ENCODE data around the gene LGI4.

LGI4 gene

DNA sequence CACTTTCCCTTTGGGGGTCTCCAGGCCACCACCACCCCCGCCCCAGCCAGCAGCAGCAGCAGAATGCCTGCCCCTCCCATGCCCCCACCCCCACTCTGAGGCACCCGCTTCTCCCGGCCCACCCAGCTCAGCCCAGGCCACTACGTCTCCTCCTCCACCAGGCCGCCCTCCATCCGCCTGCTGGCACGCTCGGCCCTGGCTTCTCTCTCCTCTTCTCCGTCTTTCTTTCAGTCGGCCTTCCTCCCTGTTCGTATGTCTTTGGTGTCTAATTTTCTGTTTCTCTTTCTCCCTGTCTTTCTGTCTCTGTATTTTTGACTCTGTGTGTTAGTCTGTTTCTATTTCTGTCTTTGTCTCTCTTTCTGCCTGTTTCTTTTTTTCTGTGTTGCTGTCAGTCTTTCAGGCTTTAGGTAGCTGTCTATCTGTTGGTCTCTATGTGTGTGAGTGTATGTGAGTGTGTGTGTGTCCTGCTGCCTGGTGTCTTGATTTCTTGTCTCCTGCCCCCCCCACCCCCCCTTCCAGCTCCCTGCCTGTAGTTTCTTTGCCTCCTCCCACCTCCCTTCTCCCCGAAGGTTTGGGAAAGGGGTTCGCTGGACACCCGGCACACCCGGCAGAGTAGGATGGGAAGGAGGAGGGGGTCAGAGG is at the start of gene LGI4:
Gene LGI4, minus strand, starts transcription at position 459 of the 642 bp plus-strand sequence. Its CDS starts 379 bp downstream, at position 80.
- H3K9me3 Mint-ChIP-seq (ENCODE audit: low read depth) = peaks cover 9% of the 10 kb centered on the region
- H3K27ac Mint-ChIP-seq = peak within 1 kb of the TSS; percentile 11
- H3K4me3 Mint-ChIP-seq = no peak within 1 kb of the TSS
- no peaks in the 10 kb centered on the region for H3K36me3 Mint-ChIP-seq
- no peaks in the 10 kb centered on the region for H3K27me3 Mint-ChIP-seq
- peaks cover 5% of the 10 kb centered on the region for H3K4me1 Mint-ChIP-seq (ENCODE audit: low read depth)

DNA sequence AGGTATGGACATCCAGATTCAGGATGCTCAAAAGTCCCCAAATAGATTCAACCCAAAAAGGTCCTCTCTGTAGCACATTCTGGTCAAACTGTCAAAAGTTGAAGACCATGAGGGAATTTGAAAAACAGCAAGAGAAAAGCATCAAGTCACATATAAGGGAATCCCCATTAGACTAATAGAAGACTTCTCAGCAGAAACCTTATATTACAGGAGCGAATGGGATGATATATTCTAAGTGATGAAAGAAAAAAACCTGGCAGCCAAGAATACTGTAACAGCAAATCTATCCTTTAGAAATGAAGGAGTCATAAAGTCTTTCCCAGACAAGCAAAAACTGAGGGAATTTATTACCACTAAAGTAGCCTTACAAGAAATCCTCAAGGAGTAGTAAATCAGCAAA is 49.4 kb upstream of the LGI4 start:
- peaks cover 3% of the 10 kb centered on the region for H3K9me3 Mint-ChIP-seq (ENCODE audit: low read depth)
- H3K4me1 Mint-ChIP-seq (ENCODE audit: low read depth) = peaks cover 23% of the 10 kb centered on the region
- no peaks in the 10 kb centered on the region for H3K27me3 Mint-ChIP-seq
- peaks cover 4% of the 10 kb centered on the region for H3K36me3 Mint-ChIP-seq
- no peak overlapping the region for H3K4me3 Mint-ChIP-seq
- no peak overlapping the region for H3K27ac Mint-ChIP-seq

DNA sequence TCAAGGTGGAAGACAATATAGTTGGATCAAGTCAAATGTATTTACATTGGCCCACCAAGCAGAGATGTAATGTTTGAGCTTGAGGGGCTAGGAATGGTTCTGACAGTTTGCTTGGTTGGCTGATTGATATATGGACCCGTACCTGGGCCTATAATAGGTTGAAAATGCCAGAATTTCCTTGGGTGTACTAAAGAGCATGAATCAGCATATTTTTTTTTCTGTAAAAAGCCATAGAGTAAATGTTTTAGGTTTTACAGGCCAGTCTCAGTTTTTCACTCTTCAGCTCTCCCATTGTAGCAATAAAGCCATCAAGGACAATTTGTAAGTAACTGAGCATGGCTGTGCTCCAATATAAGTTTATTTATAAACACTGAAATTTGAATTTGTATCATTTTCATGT is 46.5 kb upstream of the LGI4 start:
- Mint-ChIP-seq H3K4me1 (ENCODE audit: low read depth) (peaks cover 39% of the 10 kb centered on the region), H3K27me3 (no peaks in the 10 kb centered on the region), H3K36me3 (no peaks in the 10 kb centered on the region), H3K4me3 (no peak overlapping the region), H3K9me3 (ENCODE audit: low read depth) (peaks cover 3% of the 10 kb centered on the region), H3K27ac (no peak overlapping the region)

DNA sequence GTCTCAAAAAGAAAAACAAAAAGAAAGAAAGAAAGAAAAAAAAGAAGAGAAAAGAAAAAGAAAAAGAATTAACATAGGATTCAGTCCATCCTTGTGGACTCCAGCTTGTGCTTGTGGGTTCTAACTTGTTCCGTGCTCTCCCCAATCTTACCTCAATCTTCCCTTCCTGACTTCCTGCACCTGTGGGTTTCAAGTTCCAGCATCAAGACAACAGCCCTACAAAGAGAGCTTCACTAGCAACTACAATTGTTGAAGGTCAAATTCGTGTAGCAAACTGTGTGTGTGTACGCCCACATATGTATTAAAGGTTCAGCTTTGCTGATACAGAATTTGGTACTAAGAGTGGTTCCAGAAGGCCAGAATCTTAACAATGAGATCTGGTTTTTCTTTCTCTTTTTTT is 45.0 kb upstream of the LGI4 start:
- Mint-ChIP-seq H3K27me3 (no peaks in the 10 kb centered on the region), H3K9me3 (ENCODE audit: low read depth) (peaks cover 3% of the 10 kb centered on the region), H3K4me3 (no peak overlapping the region), H3K36me3 (no peaks in the 10 kb centered on the region), H3K27ac (peak overlapping the region; percentile 13), H3K4me1 (ENCODE audit: low read depth) (peaks cover 45% of the 10 kb centered on the region)

DNA sequence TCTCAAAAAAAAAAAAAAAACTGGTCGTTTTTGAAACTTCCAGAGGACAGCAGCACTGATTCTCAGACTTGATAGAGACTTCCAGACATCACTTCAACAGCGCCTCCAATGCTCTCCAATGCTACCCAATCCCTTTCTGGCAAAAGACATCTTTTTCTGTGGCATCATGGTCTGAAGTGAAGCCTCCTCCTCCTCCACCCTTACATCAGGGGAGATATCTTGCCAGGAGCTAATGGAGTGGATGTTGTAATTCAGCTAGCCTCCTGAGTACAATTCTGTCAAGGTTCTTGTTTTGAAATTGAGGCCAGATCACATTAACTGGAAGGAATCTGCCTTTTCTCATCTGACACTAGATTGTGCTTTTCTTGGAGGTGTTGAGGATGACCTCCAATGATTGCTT is 43.8 kb upstream of the LGI4 start:
- no peaks in the 10 kb centered on the region for H3K27me3 Mint-ChIP-seq

DNA sequence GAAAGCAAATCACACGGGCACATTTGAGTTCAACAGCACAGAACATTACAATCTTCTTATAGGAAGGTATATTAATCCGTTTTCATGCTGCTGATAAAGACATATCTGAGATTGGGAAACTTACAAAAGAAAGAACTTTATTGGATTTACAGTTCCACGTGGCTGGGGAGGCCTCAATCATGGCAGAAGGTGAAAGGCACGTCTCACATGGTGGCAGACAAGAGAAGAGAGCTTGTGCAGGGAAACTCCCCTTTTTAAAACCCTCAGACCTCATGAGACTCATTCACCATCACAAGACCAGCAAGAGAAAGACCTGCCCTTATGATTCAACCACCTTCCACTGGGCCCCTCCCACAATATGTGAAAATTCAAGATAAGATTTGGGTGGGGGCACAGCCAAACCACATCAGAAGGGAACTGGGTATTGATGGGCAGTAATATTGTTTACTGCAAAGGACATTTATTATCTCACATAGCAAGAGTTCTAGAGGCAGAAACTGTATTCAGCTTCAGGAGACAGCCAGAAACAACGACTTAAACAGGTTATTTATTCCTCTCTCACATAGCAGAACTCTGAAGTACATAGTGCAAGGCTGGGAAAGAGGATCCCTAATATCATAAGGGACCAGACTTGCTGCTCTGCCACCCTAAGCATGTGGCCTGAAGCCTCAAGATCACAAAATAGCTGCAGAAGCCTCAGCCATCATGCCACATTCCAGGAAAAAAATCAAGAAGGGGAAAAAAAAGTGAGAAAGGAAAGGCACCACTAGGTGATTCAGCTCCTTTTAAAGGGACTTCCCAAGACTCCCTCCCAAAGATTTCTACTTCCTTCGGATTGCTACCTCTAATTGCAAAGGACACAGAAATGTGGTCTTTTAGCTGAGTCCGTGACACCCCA is 42.8 kb upstream of the LGI4 start:
- Mint-ChIP-seq H3K4me1 (ENCODE audit: low read depth) (peaks cover 50% of the 10 kb centered on the region), H3K27me3 (no peaks in the 10 kb centered on the region), H3K27ac (no peak overlapping the region), H3K36me3 (no peaks in the 10 kb centered on the region), H3K4me3 (no peak overlapping the region), H3K9me3 (ENCODE audit: low read depth) (no peaks in the 10 kb centered on the region)

More for the DNA sequence above, 43.8 kb upstream of the LGI4 start:
- Mint-ChIP-seq H3K27ac (no peak overlapping the region), H3K36me3 (no peaks in the 10 kb centered on the region), H3K4me3 (no peak overlapping the region), H3K9me3 (ENCODE audit: low read depth) (no peaks in the 10 kb centered on the region), H3K4me1 (ENCODE audit: low read depth) (peaks cover 44% of the 10 kb centered on the region)

DNA sequence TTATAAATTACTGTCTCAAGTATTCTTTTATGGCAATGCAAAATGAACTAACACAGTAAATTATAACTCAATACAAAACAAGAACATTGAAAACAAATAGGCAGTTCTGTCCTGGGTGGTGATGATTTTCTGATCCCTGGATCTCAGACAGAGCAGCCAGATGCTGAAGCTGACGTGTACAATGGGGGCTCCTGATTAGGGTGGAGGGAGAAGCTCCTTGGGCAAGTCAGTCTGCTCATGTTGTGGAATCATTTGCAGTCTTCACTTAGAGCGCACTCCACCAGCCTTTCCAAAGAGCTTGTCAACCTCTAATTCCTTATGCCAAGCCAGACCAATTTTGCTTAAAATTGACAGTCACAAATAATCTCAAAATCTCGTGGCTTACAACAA is 41.3 kb upstream of the LGI4 start:
- Mint-ChIP-seq H3K9me3 (ENCODE audit: low read depth) (no peaks in the 10 kb centered on the region), H3K4me3 (no peak overlapping the region), H3K27ac (peak overlapping the region; percentile 54), H3K36me3 (peaks cover 2% of the 10 kb centered on the region), H3K4me1 (ENCODE audit: low read depth) (peaks cover 57% of the 10 kb centered on the region), H3K27me3 (no peaks in the 10 kb centered on the region)

DNA sequence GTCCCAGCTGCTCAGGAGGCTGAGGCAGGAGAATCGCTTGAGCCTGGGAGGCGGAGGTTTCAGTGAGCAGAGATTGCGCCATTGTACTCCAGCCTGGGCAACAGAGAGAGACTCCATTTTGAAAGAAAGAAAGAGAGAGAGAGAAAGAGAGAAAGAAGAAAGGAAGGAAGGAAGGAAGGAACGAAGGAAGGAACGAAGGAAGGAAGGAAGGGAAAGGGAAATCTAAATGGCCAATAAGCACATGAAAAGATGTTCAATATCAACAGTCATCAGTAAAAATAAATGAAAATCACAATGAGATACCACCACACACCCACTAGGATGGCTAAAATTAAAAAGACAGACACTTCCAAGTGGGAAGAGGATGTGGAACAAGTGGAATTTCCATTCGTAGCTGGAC is 39.4 kb upstream of the LGI4 start:
- Mint-ChIP-seq H3K9me3 (ENCODE audit: low read depth) (no peaks in the 10 kb centered on the region), H3K4me1 (ENCODE audit: low read depth) (peaks cover 50% of the 10 kb centered on the region), H3K27me3 (no peaks in the 10 kb centered on the region), H3K36me3 (peaks cover 2% of the 10 kb centered on the region), H3K27ac (peak overlapping the region; percentile 58), H3K4me3 (no peak overlapping the region)

DNA sequence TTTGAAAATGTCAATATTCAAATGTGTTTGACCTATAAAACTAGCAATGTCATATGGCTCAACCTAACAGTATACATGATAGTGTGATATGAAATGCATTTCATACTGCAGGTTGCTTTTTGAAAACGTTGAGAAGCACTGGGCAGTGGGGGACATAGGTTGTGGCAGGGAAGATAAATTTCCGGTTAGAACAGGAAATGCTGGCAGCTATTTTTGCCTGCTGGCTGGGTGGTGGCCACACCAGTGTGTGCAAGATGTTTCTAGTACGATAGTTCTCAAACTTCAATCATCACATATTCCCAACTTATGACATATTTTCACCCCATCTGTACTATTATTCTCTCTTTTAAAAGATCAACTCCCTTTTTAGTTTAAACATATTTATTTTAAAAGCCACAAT is 36.9 kb upstream of the LGI4 start:
- H3K4me1 Mint-ChIP-seq (ENCODE audit: low read depth) = peaks cover 51% of the 10 kb centered on the region

DNA sequence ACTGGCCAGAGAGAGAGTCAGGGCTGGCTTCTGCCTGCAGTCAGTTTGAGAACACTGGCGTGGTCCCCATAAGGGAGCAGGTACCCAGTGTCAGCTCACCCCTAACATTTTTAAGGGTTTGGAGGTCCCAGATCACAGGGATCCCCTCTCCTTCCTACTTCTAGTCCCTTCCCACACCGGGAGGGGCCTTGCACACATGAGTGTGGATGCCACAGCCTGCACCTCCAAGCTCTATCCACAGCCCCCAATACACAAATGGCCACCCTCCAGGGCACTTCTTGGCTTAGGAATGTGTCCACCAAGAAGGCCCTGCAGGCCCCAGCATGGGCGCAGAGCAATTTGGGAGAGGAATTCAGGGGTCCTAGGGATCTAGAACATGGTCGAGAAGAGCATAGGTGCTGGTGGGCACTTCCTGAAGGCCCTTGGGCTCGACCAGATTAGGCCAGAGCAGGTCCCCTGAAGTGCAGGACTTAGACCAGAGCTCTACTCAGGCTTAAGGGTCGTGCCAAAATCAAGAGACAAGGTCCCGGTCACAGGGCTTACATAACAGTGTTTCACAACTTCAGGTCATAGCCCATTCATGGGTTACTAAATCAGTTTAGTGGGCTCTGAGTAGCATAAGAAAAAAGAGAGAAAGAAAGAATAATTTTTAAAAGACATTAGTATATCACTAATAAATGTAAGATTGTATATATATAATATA is 35.7 kb upstream of the LGI4 start:
- H3K9me3 Mint-ChIP-seq (ENCODE audit: low read depth) = no peaks in the 10 kb centered on the region
- peaks cover 52% of the 10 kb centered on the region for H3K4me1 Mint-ChIP-seq (ENCODE audit: low read depth)
- H3K27ac Mint-ChIP-seq = peak overlapping the region; percentile 6
- no peak overlapping the region for H3K4me3 Mint-ChIP-seq
- H3K27me3 Mint-ChIP-seq = no peaks in the 10 kb centered on the region
- H3K36me3 Mint-ChIP-seq = peaks cover 23% of the 10 kb centered on the region

More for the DNA sequence above, 36.9 kb upstream of the LGI4 start:
- Mint-ChIP-seq H3K27ac (peak overlapping the region; percentile 89), H3K27me3 (no peaks in the 10 kb centered on the region), H3K4me3 (peak overlapping the region; percentile 20), H3K36me3 (peaks cover 11% of the 10 kb centered on the region), H3K9me3 (ENCODE audit: low read depth) (no peaks in the 10 kb centered on the region)

DNA sequence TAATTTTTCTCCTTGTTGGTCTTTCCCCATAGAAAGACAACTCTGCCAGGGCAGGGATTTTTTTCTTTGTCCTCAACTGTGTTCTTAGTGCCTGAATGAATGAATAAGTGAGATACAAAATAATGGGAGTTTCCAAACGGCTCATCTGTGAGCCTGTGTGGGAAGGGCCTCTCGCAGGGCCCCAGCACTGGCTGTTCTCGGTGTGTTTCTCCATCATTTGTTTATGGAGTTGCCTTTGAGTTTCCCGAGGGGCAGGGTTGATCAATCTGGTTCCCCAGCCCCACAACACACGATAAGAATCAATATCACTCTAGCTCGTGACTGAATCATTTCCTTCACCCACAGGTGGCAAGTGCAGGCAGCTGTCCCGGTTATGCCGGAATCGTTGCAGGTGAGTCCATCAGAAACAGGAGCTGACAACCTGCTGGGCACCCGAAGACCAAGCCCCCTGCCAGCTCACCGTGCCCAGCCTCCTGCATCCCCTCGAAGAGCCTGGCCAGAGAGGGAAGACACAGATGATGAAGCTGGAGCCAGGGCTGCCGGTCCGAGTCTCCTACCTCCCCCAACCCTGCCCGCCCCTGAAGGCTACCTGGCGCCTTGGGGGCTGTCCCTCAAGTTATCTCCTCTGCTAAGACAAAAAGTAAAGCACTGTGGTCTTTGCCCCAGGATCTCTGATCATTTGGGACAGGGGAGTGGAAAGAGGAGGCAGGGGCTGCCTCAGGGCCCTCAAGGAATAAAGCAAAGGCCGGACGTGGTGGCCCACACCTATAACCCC is 34.5 kb upstream of the LGI4 start:
- no peaks in the 10 kb centered on the region for H3K9me3 Mint-ChIP-seq (ENCODE audit: low read depth)
- H3K36me3 Mint-ChIP-seq = peaks cover 32% of the 10 kb centered on the region
- no peak overlapping the region for H3K4me3 Mint-ChIP-seq
- peak overlapping the region; percentile 84 for H3K27ac Mint-ChIP-seq
- H3K27me3 Mint-ChIP-seq = no peaks in the 10 kb centered on the region
- peaks cover 49% of the 10 kb centered on the region for H3K4me1 Mint-ChIP-seq (ENCODE audit: low read depth)

DNA sequence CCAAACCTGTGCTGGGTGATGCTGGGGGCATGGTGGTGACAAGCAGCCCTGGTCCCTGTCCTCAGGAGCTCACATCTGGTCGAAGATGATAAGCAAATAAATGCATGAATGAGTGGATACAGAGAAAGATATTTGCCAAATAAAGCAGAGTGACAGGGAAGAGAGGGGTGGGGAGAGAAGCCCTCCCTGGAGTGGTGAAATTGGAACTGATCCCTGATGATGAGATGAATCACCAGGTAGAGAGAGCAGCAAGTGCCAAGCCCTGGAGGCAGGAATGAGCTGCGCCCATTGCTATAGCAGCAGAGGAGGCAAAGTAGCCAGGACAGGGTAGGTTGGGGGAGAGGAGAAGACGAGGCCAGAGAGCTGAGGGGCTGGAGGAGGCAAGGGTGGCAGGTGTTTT is 33.3 kb upstream of the LGI4 start:
- Mint-ChIP-seq H3K27ac (peak overlapping the region; percentile 83), H3K4me3 (no peak overlapping the region), H3K27me3 (no peaks in the 10 kb centered on the region), H3K4me1 (ENCODE audit: low read depth) (peaks cover 48% of the 10 kb centered on the region), H3K9me3 (ENCODE audit: low read depth) (no peaks in the 10 kb centered on the region), H3K36me3 (peaks cover 40% of the 10 kb centered on the region)

DNA sequence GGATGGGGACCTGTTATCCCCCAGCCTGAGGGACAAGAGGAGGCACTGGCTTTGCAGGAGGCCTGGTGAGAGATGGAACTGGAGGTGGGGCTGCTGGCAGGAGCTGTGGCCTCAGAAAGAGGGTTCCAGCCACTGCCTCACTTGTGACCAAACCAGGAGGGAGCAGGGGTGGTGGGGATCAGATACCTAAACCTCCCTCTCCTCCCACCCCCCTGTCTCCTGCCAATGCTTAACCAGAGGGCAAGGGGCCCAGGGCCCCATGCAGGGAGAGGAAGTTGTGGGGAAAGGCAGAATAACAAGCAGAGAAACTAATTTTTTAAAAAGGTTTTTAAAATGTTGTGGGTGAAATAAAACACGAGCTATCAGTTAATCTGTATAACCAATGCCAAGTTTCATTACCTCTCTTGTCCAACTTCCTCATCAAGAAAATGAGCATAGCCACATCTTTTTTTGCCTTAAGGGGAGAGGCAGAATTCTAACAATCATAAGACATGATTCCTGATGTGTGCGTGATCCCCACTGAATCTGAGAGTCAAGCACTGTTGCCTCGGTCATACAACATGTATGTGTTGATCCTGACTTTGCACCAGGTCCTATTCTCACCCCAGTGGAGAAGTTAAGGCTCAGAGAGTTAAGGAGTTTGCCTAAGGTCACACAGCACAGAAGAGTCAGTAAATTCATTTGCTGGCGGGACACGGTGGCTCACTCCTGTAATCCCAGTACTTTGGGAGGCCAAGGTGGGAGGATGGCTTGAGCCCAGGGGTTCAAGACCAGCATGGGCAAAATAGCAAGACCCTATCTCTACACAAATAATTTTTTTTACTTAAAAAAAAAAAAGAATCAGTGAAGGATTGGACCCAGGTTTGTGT is 32.6 kb upstream of the LGI4 start:
- Mint-ChIP-seq H3K4me3 (peak overlapping the region; percentile 54), H3K27me3 (no peaks in the 10 kb centered on the region), H3K36me3 (peaks cover 45% of the 10 kb centered on the region), H3K9me3 (ENCODE audit: low read depth) (no peaks in the 10 kb centered on the region), H3K27ac (peak overlapping the region; percentile 83), H3K4me1 (ENCODE audit: low read depth) (peaks cover 44% of the 10 kb centered on the region)
